SK-N-MC (cell line): Measurements from ENCODE around the gene HCRTR1.
A peak's percentile ranks its signal among the peaks of the same experiment; 100 is the strongest.

Source experiments
- DNase-seq: peaks from one replicate; pipeline ENCODE4 v3.0.0-alpha.2; 2011; ENCODE audit warnings: low read depth, low spot score
- H3K27ac ChIP-seq: fragments of 200-600 bp; sonication (generic); 2 replicates; pipeline ENCODE4 v1.5.1; 2016; ENCODE audit warnings: mixed run types
- H3K36me3 ChIP-seq: fragments of 200-600 bp; sonication (generic); 2 replicates; pipeline ENCODE4 v1.6.1; 2017; ENCODE audit warnings: antibody characterized with exemption, low read length, mixed read lengths; ENCODE audit not compliant: insufficient read depth
- H3K4me3 ChIP-seq: fragments of 200-600 bp; sonication (generic); 2 replicates; pipeline ENCODE4 v1.5.1; 2016
- H3K9ac ChIP-seq: fragments of 200-600 bp; sonication (generic); 2 replicates; pipeline ENCODE4 v1.8.0; 2017; ENCODE audit warnings: mixed run types, mixed read lengths; ENCODE audit not compliant: insufficient read length
- H3K9me3 ChIP-seq: fragments of 200-600 bp; sonication (generic); 2 replicates; pipeline ENCODE4 v1.6.1; 2017; ENCODE audit warnings: low read depth, mild to moderate bottlenecking, antibody characterized with exemption, low read length, moderate library complexity, mixed read lengths
- EZH2 ChIP-seq: fragments of 200-600 bp; sonication (generic); IDR thresholded peaks from one replicate; pipeline ENCODE4 v1.6.1; 2017; ENCODE audit warnings: antibody characterized with exemption
- FOXP2 ChIP-seq: optimal IDR thresholded peaks from 2 replicates; pipeline ENCODE3; 2011; ENCODE audit warnings: mild to moderate bottlenecking, moderate library complexity; ENCODE audit not compliant: insufficient read depth; ENCODE audit errors: extremely low read length, control extremely low read depth
- POLR2AphosphoS5 ChIP-seq: IDR thresholded peaks from 2 replicates; pipeline ENCODE4 v1.6.1; 2012; ENCODE audit warnings: mild to moderate bottlenecking, low read depth, low read length, borderline replicate concordance

The HCRTR1 gene

DNA sequence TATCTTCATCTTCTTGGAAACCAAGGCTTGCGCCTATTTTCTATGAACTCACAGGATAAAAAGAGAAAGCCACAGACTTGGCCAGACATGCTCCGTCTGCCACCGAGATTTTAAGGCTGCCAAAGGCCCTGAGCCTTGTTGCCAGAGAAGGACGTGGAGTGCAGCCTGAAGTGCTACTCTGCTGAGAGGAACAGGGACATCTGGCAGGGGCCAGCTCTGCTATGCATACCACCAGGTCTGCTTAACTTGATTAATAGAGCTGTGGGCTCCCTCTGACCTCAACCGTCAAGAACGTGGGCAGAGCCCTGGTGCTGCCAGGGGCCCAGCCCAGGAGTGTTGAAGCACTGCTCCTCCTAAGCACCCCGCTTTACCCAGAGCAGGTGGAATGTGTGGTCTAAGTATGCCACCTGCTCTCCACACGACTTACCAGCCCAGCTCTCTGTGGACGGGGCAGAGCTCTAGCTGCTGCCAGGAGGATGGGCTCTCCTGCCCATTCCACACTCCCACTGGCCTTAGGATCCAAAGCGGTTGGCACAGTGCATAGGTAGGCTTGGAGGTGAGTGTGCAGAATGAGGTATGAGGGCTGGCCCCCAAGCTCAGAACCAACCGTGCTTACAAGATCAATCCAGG, 10.6 kb downstream of the HCRTR1 start:
- no peak for DNase-seq
- Histone ChIP-seq H3K4me3 (no peak overlapping the region), H3K36me3 (peaks cover 44% of the 10 kb centered on the region), H3K9me3 (no peaks in the 10 kb centered on the region), H3K27ac (no peak overlapping the region), H3K9ac (no peak overlapping the region)
- TF ChIP-seq EZH2 (no peak), FOXP2 (no peak), POLR2AphosphoS5 (no peak)

DNA sequence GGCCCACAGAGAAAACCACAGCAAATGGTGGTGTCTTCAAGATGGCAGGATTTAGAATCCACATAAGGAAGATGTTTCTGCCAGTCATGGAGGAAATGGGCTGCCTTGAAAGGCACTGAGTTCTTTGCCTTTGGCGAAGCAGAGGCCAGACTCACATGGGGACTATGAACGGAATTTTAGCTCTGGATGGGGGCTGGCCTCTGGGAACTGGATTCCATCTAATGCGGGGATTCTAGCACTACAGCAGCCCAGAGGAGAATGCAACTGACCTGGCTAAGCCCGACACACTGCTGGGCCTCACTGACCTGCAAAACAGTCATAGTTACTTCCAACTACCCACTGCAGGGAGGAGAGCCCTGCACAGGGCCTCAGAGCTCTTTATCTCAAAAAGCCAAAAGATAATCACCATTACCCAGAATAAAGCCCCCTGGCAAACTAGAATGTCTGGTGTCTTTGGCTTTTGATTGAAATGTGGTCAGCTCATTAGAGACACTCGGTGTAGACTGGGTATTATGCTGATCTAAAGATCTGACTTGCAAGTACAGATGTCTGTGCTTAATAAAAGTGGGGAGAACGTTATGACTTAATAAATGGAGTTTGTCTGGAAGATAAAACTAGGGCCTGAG, 11.6 kb downstream of the HCRTR1 start:
- TF ChIP-seq EZH2, result no peak
- no peak for TF ChIP-seq FOXP2
- H3K27ac ChIP-seq, result no peak overlapping the region
- no peak overlapping the region for H3K9ac ChIP-seq
- DNase-seq, result no peak
- no peak overlapping the region for H3K4me3 ChIP-seq
- H3K9me3 ChIP-seq, result no peaks in the 10 kb centered on the region
- H3K36me3 ChIP-seq, result peaks cover 49% of the 10 kb centered on the region

GRCh38 chr1:31632649-31633048, 15.2 kb downstream of the HCRTR1 start:
- Histone ChIP-seq H3K9ac (no peak overlapping the region), H3K9me3 (no peaks in the 10 kb centered on the region), H3K36me3 (peaks cover 49% of the 10 kb centered on the region), H3K4me3 (no peak overlapping the region), H3K27ac (no peak overlapping the region)
- no peak for DNase-seq
- no peak for TF ChIP-seq POLR2AphosphoS5
- no peak for TF ChIP-seq EZH2
- no peak for TF ChIP-seq FOXP2

GRCh38 chr1:31633117-31633516, 15.6 kb downstream of the HCRTR1 start:
- Histone ChIP-seq H3K27ac (no peak overlapping the region), H3K9ac (no peak overlapping the region), H3K36me3 (peaks cover 47% of the 10 kb centered on the region), H3K4me3 (no peak overlapping the region), H3K9me3 (no peaks in the 10 kb centered on the region)
- TF ChIP-seq FOXP2 (no peak), POLR2AphosphoS5 (no peak)
- no peak for DNase-seq

- TF ChIP-seq FOXP2 (no peak), POLR2AphosphoS5 (no peak), EZH2 (no peak)
- no peak overlapping the region for H3K9ac ChIP-seq
- no peak overlapping the region for H3K4me3 ChIP-seq
- no peaks in the 10 kb centered on the region for H3K9me3 ChIP-seq
- no peak for DNase-seq
- H3K27ac ChIP-seq, result no peak overlapping the region
- H3K36me3 ChIP-seq, result peaks cover 4% of the 10 kb centered on the region; the same call in 1 of the 2 replicates
These were observed 20.6 kb downstream of the HCRTR1 start for GRCh38 chr1:31637915-31638673.

- no peak for TF ChIP-seq FOXP2
- TF ChIP-seq POLR2AphosphoS5, result no peak
- no peak for TF ChIP-seq EZH2
- no peaks in the 10 kb centered on the region for H3K36me3 ChIP-seq
- H3K4me3 ChIP-seq, result no peak overlapping the region
- H3K9me3 ChIP-seq, result no peaks in the 10 kb centered on the region
- DNase-seq, result no peak
- H3K27ac ChIP-seq, result 0 out of 2 replicates have a peak overlapping the region, but pooled peaks have one; percentile 8
- H3K9ac ChIP-seq, result no peak overlapping the region
These were observed 22.1 kb downstream of the HCRTR1 start for GRCh38 chr1:31639543-31639942.

GRCh38 chr1:31640179-31640578, 22.7 kb downstream of the HCRTR1 start:
- 0 out of 2 replicates have a peak overlapping the region, but pooled peaks have one; percentile 8 for H3K27ac ChIP-seq
- TF ChIP-seq POLR2AphosphoS5 (no peak), FOXP2 (no peak), EZH2 (no peak)
- DNase-seq, result no peak
- no peaks in the 10 kb centered on the region for H3K36me3 ChIP-seq
- no peaks in the 10 kb centered on the region for H3K9me3 ChIP-seq
- H3K9ac ChIP-seq, result no peak overlapping the region
- H3K4me3 ChIP-seq, result no peak overlapping the region

DNA sequence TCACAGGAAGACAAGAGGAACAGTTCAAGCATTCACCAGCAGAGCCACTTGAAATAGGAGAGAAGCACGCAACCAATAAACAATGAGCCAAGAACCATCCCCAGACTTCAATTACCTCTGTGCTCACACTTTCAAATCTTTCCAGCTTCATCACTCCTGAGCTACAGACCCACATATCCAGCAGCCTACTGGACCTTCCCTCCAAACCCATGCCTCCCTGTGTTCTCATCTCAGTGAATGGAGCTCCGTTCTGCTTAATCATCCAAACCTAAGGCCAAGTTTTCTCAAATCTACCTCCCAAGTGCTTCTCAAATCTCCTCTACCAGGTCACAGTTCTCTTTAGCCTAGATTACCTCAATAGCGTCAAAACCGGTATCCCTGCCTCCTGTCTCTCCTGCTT, 23.5 kb downstream of the HCRTR1 start:
- no peaks in the 10 kb centered on the region for H3K9me3 ChIP-seq
- H3K4me3 ChIP-seq, result no peak overlapping the region
- no peak overlapping the region for H3K9ac ChIP-seq
- H3K27ac ChIP-seq, result no peak overlapping the region
- DNase-seq, result no peak
- no peaks in the 10 kb centered on the region for H3K36me3 ChIP-seq
- TF ChIP-seq FOXP2, result no peak
- TF ChIP-seq POLR2AphosphoS5, result no peak
- no peak for TF ChIP-seq EZH2

DNA sequence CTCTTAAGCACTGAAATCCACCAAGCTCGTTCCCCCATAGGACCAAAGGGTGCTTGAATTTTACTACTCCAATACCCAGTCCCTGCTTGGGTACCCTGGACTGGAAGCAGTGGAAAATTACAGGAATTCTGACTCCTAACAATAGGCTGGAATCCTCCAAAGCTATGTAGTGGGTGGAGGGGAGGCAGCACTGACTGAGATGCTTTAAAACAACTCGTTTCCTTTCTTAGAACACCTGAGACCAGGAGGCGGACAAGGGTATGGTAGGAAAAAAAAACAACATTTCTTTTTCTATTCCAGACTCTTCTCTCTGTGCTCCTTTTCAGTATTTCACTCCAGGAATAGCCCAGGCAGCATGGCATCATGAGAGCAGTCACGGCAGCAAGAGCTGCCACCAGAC, 24.9 kb downstream of the HCRTR1 start:
- TF ChIP-seq EZH2, result no peak
- TF ChIP-seq POLR2AphosphoS5, result no peak
- no peak for TF ChIP-seq FOXP2
- Histone ChIP-seq H3K27ac (no peak overlapping the region), H3K36me3 (no peaks in the 10 kb centered on the region), H3K4me3 (no peak overlapping the region), H3K9ac (no peak overlapping the region), H3K9me3 (no peaks in the 10 kb centered on the region)
- no peak for DNase-seq
